ENCODE data around the gene SPEG.
"Not testable (repeated sequence)": the region's sequence is repeated elsewhere in the genome, so short reads cannot be mapped to it uniquely, and the experiment has no call there.

SPEG gene

GRCh38 chr2:219434718-219435525, at the start of gene SPEG:
SPEG (plus strand) TSS chr2:219434843; CDS start chr2:219434978, 135 bp downstream.
- no peak for DNase-seq (ENCODE audit: low spot score)

DNA sequence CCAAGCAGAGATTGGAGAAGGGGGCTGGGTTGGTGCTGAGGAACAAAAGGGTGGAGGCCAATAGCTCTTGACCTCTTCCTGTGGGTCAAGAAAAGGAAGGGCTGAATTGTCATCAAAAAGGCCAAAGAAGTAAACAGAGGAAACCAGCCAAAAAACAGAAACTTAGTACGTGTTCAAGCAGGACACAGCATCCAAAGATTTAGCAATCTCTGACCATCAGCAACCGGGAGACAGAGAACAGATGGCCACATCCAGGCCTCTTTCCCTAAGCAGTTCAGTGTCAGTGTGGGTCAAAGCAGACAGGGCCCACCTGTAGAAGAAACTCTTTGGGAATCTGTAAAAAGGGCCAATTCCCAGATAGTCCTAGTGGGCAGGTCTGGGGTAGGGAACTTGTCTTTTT, 49.8 kb upstream of the SPEG start:
- no peak for DNase-seq (ENCODE audit: low spot score)

DNA sequence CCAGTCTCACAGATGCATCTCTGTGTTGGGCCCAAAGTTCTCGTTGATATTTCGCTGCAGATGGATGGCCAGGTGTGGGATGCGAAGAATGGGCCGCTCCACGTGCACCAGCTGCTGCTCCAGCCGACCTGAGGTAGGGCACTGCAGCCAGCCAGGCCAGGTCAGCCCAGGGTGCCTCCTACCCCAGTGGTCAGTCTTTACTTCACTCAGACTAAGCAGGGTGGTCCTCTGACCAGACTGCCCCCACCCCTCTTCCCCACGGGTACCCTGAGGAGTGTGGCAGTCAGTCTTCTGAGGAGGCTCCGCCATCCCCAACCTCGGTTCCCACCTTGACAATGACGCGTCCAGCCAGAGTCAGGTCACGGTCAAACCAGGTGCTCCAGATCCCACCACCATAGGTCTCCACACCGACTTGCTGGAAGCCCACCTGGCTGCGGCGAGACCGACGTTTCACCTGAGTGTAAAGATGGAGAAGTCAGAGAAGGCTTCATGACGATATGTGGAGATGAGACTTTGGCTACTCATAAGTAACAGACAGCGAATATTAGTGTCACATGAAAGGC, 48.6 kb upstream of the SPEG start:
- DNase-seq (ENCODE audit: low spot score), result no peak

- no peak for DNase-seq (ENCODE audit: low spot score)
These were observed 47.9 kb upstream of the SPEG start for GRCh38 chr2:219386532-219387280.

DNA sequence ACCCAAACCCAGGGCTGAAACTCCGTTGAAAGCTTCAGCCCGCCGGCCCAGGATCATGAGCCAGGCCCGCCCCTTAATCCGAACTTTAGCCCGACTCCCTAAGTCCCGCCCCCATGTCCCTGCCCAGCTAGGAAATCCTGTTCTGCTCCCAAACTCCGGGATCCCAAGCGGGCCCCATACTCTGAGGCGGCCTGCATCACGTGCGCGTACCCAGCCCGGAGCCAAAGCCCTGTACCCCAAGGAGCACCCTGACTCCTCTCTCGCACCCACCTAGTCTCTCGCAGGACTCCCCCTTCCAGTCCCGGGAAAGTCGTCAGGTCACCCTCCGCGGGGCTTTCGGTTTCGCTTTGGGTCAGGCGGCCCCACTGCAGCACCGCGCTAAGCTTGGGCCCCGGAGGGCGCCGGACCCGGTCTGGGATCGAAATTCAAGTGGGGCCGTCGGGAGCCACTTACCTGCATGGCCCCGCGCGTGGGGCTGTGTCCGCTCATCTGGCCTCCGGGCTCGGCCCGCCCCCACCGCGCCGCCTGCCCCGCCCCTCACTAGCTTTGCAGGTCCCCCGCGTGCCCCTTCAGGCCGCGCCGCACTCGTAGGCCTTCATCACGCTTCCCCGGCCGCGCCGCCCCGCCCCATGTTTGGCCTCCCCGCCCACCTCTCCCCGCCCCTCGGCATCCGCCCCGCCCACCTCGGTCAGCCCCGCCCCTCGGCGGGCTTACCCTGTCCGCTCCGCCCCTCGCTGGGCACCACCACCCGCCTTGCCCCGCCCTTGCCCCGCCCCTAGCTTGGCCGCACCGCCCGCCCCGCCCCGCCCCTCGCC, 47.1 kb upstream of the SPEG start, which contains the start of gene DNPEP:
Gene DNPEP (minus strand): TSS at position 607 of the 815 bp plus-strand sequence. CDS start 118 bp downstream, at position 489.
- DNase-seq (ENCODE audit: low spot score), result peak; percentile 89

DNA sequence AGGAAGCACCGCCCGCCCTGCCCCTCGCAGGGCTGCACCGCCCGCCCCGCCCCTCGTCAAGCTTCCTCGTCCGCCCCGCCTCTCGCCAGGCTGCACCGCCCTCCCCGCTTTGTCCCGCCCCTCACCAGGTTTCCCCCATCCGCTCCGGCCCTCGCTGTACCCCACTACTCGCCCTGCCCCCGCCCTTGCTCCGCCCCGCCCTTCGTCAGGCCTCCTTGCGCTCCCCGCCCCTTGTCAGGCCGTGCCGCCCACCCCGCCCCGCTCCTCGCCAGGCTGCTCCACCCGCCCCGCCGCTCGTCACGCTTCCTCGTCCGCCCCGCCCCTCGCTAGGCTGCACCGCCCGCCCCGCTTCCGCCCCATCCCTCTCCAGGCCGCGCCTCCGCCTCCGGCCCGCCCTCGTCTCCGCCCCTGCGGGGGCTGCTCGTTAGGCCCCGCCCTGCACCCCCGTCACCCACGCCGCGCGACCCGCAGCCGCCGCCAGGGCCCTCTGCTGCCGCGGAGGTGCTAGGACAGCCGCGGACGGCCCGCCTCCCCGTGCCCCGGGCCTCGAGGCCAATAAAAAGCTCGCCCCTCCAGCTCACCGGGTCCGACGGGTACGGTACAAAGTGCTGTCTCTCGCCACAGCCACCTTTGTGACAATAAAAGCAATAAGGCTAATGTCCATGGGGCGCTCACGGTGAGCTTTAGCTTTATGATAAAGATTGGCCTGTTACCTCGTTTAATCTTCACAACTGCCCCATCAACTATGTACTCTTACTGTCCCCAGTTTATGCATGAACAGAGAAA, 46.3 kb upstream of the SPEG start:
- DNase-seq (ENCODE audit: low spot score), result peak; percentile 93

DNA sequence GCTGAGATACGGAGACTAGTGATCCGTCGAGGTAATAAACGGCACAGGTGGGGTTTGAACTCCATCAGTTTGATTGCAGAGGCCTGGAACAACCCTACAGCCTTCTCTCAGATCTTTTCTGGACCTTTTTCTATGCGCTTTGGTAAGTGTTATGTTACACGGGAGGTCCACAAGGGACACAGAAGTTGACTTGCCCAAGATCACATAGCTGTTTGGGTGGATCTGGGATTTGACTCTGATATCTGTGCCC, 45.8 kb upstream of the SPEG start:
- DNase-seq (ENCODE audit: low spot score), result no peak

DNA sequence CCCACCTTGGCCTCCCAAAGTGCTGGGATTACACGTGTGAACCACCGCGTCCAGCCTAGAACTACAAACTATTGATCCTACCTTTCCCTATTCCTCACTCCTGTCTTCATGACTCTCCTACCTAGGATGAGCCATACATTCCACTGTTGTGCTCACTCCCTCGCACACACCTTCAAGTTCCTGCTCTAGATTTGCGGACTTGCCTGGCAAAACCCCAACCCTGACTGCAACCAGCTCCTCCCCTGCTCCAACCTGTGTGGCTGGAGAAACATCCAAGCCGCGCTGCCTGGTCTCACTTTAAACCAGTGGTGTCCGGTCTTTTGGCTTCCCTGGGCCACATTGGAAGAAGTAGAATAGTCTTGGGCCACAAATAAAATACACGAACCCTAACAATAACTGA, 41.9 kb upstream of the SPEG start:
- no peak for DNase-seq (ENCODE audit: low spot score)

DNA sequence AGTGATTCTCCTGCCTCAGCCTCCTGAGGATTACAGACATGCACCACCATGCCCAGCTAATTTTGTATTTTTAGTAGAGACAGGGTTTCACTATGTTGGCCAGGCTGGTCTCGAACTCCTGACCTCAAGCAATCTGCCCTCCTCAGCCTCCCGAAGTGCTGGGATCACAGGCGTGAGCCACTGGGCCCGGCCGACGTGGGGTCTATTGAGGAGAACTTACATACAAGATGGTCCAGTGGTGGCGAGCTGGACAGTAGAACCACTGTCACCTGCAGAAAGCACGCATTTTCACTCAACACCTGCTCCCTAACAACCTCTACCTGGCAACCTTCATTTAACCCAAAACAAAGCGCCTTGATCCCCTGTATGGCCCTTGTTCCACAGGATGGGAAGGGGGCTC, 39.6 kb upstream of the SPEG start:
- DNase-seq (ENCODE audit: low spot score), result not testable (repeated sequence)

DNA sequence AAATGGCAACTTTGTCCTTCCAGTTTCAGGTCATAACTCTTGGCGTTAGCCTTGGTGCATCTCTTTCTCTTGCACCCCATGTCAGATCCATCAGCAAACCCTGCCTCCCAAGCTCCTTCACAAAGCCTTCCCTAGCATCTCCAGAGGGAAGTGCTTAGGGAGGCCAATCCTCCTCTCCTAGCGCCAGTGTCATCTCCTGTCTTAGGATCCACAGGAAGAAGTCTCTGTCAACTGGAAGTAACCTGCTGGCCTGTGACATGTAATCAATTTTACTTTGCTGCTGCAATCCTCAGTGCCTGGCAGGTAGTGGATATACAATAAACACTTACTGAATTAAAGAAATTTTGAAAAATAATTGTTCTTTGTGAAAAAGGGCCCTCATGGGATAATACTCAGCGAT, 39.0 kb upstream of the SPEG start:
- DNase-seq (ENCODE audit: low spot score), result no peak

DNA sequence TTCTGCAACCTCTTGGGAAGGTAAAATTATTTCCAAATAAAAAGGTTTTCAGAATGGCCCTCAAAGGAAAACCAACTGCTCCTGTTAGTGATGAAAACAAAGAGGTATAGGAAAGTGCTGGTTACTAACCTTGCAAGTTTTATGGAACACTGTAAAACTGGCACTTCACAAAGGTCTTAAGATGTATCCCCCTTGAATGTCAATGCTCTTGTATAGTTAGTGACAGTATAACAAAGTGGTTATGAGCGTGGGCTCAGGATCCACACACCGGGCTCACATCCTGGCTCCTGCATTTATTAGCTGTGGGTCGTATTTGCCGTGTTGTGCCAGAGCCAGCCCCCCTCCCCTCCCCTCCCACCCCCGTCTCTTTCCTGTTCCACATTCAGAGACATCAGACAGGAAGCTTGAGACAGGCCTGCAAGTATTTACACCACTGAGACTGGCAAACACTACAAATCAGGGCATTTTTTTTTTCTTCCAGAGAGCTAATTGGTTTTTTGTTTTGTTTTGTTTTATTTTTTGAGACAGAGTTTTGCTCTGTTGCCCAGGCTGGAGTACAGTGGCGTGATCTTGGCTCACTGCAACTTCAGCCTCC, 37.7 kb upstream of the SPEG start:
- DNase-seq (ENCODE audit: low spot score), result no peak

DNA sequence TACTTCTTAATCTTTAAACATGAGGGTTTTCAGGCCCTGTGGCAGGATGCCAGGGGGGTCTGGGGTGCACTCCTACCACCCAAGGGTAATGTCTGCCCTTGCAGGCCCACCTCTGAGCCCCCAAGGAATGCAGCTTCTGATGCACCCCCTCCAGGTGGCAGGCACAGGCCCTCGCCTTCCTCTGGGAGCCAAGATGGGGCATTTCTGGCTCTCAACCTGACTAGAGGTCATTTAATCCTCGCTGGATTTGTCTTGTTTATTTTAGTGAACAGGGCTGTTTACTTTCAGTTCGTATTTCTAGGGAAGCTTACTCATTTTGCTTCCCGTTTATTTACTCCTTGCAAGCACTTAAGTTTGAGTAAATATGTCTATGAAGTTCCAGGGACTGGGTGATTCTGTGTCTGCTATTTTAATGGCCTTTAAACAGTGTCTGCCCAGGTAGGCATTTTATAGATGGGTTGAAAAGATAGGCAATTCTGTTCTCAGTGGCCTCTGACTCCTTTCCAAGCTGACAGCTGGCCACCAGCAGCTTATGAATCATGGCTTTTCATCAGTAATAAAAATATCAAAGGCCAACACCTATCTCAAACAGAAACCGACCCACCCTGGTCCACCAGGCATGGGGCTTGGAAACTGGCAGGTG, 35.8 kb upstream of the SPEG start:
- DNase-seq (ENCODE audit: low spot score), result no peak

GRCh38 chr2:219399716-219400478, 34.7 kb upstream of the SPEG start:
- DNase-seq (ENCODE audit: low spot score), result no peak

DNA sequence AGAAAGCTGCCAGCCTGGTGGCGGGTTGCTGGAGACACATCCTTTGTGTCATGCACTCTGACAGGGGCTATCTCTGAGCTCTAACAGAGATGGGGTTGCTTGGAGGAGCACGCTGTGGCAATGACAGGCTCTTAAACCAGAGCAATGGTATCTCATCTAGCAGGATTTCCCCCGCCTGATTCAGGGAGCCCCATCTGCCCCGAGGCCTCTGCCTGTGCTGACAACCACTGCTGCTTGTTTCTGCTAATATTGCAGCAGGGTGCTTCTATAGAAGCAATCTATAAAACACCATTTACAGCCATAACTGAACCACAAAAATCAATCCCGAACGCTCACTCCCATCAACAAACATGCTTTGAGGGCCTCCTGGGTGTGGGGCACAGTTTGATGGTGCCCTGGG, 34.1 kb upstream of the SPEG start:
- no peak for DNase-seq (ENCODE audit: low spot score)

DNA sequence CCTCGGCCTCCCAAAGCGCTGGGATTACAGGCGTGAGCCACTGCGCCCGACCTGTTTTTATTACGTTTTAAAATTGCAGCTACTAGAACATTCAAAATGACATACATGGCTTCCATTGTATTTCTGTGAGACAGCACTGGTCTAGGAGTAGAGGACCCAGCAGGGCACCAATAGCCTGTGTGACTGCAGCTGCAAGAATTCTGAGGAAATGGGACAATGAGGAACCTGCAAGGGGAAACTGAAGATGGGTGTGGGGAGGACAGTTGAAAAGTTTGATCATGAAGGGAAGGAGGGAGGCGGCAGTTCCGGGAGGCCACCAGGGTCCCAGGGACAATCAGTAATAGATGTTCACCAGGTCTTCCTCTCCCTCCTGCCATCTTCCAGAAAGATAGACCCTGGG, 33.0 kb upstream of the SPEG start:
- DNase-seq (ENCODE audit: low spot score), result no peak

DNA sequence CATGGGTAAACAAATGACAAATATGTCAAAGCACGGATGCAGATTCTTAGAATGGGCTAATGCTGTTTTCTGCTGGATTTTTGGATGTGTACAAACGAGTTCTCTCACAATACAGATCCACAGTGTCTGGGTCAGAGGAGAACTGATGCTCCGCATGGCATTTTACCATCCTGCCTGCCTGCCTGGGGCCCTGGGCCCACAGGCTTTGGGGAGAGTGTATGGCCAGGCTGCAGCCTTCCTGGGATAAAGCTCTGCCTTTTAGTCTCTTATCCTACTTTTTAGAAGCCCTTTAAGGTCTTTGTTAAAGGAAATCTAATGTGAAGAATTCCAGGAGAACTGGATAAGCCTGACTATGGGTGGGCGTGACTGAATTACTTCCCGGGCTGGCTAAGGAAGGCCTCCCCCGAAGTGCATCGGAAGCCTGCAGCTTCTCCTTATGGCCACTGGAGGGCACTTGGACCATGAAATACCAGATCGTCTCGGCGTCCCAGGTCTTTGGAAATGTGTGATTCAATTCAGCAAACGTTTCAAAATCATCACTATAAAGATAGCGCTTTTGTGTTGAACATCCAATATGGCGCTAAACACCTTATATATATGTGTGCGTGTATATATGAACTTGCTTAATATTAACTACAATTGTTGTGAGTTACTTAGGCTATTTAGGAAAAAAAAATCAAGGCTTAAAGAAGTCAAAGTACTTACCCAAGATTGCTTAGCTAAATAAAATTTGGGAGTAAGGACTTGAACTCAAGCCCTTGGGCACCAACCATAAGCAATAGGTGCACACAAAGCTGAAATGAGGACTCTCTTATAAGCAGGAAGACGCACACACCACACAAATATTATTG, 31.8 kb upstream of the SPEG start:
- DNase-seq (ENCODE audit: low spot score), result peak; percentile 72

DNA sequence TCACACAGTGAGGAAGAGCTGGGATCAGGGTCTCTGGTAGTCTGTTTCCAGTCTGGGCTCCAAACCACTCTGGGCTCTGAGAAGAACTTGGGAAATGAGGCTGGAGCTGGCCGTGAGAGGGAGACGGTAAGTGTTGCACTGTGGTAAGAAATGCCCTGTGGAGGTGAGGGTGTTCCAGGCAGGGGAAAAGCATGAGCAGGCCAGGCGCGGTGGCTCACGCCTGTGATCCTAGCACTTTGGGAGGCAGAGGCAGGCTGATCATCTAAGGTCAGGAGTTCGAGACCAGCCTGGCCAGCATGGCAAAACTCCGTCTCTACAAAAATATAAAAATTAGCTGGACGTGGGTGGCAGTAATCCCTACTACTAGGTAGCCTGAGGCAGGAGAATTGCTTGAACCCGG, 30.8 kb upstream of the SPEG start:
- DNase-seq (ENCODE audit: low spot score), result no peak

DNA sequence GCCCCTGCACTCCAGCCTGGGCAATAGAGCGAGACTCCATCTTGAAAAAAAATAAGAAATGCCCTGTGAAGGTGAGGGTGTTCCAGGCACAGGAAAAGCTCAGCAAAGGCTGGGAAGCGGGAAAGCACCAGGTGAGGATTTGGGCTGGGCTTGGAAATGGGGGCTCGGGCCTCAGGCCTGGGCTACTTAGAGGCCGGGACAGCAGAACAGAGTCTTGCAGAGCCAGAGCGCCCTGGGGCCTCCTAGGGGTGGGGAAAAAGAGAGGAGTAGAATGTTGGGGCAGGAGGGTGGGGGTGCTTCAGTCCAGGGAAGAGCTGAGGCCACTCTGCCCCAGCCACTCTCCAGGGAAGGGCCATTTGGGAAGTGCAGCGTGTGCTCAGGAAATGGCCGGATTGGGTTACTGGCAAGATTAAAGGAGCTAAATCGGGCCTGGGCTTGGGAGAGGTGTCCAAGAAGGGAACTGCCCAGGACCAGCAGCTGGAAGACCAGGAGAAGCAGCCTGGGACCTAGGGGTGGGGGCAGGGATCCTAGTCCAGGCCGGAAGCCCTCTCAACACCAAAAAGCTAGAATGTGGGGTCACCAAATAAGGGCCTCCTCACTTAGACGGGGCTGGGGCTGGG, 30.2 kb upstream of the SPEG start:
- no peak for DNase-seq (ENCODE audit: low spot score)

DNA sequence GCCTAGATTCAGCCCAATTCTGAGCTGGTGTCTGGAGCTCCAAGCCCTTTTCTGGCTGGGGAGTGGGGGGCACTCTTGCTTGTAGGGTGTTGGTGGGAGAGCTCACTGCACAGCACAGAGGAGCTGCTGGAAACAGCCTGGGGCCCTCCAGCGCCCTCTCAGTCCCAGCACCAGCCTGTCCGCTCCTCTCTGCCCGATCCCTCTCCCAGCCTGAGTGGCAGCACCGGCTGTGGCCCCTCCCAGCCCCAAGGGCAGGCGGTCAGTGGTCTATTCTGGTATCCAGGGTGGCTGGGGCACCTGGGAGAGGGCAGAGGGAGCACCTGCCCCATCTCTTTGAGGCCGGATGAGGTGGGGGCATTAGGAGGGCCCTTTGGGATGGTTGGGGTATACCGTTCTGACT, 29.7 kb upstream of the SPEG start:
- DNase-seq (ENCODE audit: low spot score), result no peak

All from pons (tissue), 1 donor.